SH-SY5Y (cell line): ENCODE results near the gene LOC101059915.

Source experiments
- GATA2 ChIP-seq: IDR thresholded peaks from 2 replicates; pipeline ENCODE4 v1.6.1; 2011; ENCODE audit warnings: mild to moderate bottlenecking, low read depth, low read length
- GATA3 ChIP-seq: IDR thresholded peaks from 2 replicates; pipeline ENCODE4 v1.6.1; 2011; ENCODE audit warnings: low read depth, mild to moderate bottlenecking, low read length, moderate library complexity

DNA sequence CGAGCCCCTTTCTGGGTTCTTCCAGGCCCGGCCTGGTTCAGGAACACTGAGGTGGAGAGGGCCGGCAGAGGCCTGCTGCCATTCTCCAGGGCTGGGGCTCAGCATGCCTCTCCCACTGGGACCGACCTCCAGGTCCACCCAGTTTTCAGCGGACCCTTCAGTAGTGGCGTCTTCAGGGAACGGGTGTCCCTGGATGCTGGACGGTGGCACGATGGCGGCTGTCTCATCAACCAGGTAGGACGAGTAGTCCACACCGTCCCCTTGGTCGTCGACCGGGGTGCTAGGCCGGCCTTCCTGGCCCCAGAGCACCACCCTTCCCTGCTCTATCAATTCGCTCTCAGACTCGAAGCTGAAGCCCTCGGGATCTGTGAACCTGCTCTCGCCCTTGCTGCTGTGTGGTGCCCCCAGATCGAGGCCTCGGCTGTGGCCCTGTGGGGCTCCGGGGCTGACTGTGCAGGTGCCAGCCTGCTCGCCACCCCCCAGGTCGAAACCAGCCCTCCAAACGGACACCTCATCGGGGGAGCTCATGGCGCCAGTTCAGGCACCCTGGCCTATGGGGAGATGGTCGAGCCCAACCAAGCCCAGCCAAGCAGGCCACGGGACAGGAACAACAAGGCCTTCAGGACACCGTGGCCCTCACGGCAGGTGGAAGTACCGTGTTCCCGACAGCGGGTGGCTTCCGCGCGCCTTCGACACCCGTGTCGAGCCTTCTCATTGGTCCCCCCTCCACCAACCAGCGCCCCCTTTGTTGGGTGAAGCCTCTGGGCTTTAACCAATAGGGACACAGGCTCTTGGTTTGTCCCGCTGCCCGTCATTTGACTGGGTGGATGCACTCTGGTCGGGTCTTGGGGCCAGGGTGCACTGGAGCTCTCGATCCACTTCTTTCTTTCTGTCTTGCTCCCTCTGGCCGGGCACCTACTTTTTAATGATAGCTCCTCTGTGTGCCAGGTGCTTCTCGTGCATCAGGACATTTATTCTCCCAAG lies 814 bp upstream of the LOC101059915 start:
- no peak for TF ChIP-seq GATA2
- TF ChIP-seq GATA3 = no peak
